NCI-H226 (cell line): ENCODE data around the gene IPO8.
"Not testable (repeated sequence)": the region's sequence is repeated elsewhere in the genome, so short reads cannot be mapped to it uniquely, and the experiment has no call there.

ENCODE experiments used
- DNase-seq: peaks from one replicate; pipeline ENCODE4 v3.0.0-alpha.2; 2015

The IPO8 gene

DNA sequence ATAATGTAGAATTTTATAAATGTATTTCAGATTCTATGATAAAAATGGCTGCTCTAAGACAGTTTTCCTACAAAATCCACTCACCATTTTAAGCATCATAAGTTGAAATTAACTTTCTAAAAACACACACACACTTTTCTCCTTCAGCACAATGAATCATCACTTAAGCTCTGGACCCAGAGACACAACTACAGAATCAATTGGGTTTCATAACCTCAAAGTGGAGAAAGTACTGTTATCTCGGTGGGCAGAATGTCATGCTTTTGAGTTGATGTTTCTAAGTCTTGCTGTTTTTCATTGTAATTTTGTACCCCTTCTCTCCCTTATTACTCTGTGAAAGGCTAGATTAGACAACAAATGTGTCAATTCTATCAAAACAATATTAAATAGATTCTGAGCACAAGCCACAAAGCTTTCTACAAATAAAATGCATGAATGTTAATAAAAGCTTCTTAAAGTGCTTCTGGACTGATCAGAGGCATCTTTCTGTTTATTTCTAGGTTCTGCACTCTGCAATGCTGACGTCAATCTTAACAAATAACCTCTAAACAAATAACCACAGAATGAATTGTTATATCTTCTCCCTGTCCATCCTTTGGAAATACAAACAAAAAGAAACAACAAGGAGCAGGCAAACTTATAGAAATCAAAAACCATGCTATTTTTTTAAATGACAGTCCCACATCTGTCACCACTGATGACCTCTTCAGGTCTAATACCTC lies 8.2 kb downstream of the IPO8 start:
- no peak for DNase-seq

DNA sequence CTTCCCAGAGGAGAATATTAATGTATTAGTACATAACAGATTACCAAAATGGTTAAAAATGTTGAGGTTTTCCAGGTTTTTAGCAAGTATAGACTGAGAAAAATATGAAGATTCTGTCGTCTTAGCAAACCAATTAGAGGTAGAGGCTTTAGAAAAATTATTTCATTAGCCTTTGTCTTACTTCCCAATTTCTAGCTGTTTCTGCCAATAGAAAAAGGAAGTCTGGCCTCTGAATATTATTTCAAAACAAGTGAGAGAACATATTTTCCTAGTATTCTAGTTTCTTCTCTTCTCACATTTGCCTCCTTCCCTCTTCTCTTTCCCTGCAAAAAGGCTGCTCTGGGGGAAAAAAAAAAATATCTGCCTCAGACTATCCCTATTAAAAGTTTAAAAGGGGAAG lies 16.4 kb downstream of the IPO8 start:
- DNase-seq = no peak

DNA sequence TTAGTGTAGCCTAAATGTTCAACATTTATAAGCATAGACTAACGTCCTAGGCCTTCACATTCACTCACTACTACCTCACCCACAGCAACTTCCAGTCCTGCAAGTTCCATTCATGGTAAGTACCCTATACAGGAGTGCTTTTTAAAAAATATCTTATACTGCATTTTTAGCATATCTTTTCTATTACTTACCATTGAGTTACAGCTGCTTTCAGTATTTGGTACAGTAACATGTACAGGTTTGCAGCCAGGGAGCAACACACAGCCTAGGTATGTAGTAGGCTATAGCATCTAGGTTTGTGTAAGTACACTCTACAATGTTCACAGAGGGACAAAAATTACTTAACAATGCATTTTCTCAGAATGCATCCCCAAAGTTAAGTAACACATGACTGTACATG lies 17.4 kb downstream of the IPO8 start:
- DNase-seq = no peak

DNA sequence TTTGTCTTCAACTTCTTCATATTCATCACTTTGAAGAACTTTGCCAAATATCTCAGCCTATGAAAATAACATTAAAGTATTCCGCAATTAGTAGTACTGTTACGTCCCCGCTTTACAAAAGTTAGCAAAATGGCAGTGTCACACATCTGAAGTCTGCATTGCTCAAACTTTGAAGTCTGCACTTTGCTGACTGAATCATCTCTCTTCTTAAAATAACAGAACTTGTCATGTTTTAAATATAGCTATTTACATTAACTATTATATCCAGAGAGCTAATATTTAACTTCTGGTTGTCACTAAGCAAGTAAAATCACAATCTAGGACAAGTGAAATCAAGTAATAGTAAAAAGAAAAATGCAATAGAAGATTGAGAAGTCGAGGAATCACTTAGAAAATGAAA lies 34.5 kb downstream of the IPO8 start:
- no peak for DNase-seq

DNA sequence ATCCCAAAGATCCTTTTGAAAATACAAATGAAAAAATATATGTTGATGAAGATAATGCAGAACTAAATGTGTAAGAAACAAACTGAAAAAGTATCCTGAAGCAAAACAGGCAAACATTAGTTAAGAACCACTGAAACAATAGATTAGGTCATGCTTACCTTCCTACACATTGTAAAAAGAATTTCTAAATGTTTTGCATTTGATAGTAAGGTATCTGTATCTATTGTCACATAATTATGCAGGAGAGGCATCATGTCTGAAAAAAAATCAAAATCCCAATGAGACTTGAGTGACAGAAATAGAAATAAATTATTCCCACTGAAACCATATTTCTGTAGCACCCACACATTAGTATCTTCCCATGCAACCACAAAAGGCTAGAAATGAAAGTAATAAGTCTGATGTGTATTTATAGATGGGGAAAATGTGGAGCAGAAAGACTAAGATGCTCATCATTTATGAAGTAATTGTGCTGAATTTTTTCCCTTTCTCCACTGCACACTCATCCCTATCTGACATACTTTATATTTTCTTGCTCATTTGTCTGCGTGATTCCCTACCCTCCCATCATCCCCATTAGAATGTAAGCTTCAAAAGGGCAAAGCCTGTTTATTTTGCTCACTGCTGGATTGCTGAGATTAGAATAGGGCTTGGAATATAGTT lies 43.5 kb downstream of the IPO8 start:
- no peak for DNase-seq

DNA sequence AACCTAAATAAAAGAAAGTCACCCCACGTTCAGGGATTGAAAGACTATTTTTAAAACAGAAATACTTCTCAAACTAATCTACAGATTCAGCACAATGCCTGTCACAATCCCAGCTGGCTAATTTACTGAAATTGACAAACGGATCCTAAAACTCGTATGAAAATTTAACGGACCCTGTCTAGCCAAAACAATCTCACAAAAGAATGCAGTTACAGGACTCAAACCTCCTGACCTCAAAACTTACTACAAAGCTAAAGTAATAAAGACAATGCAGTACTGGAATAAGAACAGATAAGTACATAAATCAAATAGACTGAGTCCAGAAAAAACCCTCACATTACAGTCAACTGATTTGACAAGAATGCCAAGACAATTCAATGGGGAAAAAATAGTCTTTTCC lies 48.8 kb downstream of the IPO8 start:
- no peak for DNase-seq

DNA sequence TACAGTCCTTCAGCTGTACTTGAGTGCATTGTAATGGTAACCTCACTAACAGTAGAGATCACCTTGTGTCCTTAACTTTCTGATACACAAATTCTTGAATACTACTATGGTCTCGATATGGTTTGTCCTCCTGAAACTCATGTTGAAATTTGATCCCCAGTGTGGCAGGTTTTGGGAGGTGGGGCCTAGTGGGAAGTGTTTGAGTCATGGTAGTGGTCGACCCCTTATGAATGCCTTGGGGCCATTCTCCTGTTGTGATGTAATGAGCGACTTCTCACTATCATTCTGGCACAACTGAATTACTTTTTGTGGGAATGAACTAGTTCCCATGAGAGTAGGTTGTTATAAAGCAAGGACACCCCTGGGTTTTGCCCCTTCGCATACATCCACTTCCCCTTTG lies 52.3 kb downstream of the IPO8 start:
- DNase-seq = peak; percentile 9

DNA sequence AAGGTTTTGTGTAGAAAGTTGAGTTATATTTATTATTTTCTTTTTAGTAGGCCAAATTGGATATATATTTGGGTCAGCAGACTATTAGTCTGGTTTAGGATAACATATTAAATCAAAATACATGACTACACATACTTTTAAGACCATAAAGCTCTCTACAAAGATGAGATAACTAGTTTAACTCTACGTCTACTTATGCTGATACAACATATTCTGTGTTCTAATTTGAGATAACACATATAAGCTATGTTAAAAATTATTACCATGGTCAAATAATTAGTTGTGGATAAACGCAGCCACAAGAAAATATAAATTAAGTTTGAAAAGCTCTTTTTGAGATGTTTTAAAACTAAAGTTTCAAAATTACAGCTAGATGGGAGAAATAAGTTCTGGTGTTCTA lies 55.3 kb downstream of the IPO8 start:
- no peak for DNase-seq

DNA sequence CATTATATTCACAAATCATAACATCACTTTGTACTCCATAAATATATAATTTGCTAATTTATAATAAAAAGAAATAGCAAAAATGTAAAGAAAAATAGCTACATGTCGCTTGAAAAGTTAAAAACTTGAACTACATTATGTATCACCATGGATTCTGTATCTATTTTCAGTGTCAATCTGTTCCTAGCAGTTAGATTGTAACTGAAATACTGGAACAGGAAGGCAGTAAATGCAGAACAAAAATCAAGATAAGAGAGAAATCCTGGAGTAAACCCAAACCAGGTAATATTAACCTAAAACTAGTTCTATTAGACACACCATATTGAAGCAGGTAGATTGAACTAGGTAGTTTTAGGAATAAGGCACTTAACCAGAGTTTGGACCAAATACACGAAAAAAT lies 60.3 kb downstream of the IPO8 start:
- DNase-seq = no peak

DNA sequence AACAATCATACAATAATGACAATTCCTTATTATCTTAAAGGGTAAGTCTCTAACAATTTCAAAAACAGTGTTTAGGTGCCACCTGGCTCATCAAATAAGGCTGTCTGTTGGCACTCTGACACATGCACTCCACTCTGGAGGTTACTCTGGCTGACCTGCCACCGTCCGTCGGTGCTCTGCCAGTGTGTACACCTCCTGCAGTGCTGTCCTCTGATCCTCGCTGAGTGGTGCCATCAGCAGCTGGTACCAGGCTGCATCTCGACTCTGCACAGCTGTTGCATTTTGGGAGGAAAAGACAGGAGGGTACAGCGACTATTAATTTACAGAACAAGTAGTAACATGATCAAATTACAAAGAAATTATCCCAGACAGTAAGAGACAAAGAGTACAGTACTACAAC lies 63.9 kb downstream of the IPO8 start:
- DNase-seq = no peak

DNA sequence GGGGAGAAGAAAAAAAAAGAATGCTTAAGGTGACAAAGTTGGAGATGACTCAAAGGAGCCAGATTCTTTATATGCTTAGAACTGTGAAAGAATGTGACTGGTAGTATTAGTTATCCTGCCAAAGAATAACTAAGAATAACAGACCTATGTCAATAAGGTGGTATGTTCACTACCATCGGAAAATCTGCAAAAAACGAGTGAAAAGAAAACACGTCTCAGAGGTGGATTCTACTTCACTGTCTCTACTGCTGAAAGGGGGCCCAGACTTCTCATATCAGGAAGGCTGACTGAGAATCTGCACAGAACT lies 64.7 kb downstream of the IPO8 start:
- no peak for DNase-seq

DNA sequence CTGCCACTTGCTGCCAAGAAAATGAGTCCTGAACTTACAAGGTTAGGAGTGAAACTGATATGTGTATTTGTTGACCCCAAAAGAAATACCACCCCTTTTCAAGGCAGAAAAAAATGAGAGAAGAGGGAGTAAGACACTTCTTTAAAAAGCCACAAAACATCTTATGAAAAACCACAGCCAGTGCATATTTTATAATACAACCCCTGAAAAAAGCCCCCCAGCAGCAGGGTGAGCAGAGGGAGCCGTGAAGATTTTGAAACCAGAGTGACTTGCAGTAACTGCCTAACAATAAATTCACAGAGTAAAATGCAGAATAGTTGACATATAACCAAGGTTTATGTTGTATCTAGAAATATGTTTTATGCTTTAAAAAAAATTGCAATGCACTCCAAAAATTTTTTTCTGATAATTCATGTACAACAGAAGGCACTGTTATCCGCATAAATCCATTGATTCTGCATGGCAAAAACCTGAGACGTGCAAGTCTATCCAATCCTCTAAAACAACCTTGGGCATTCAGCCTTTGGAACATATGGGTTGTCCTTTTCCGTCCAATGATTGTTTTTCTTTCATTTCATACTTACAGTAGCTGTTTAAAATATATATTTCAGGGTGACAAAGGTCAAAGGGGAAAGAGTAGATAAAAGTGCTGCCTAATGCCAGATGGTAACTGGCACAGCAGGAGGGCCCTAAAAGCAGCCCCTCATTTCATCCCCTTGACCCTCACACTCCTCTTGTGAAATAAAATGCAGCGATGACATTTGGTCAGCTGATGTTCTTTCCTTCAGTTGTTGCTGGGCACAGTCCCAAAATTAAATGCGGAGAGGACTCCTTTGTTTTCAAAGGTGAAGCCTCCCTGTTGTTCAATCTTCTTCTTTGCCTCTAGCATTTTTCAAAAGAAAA lies 65.3 kb downstream of the IPO8 start:
- no peak for DNase-seq

DNA sequence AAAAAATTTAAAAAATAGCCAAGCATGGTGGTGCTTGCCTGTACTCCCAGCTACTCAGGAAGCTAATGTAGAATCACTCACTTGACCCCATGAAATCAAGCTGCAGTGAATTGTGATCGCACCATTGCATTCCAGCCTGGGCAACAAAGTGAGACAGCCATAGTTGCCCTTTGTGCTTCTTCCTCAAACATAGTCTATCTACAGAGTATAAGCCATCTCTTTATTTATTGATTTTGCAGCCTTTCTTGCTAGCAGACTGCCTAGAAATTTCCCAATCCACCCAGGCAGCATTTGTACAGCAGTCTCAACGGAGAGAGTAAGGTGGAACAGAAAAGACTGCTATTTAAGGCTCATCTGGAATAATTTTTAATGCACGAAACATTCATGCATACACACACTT lies 68.8 kb downstream of the IPO8 start:
- DNase-seq = no peak

DNA sequence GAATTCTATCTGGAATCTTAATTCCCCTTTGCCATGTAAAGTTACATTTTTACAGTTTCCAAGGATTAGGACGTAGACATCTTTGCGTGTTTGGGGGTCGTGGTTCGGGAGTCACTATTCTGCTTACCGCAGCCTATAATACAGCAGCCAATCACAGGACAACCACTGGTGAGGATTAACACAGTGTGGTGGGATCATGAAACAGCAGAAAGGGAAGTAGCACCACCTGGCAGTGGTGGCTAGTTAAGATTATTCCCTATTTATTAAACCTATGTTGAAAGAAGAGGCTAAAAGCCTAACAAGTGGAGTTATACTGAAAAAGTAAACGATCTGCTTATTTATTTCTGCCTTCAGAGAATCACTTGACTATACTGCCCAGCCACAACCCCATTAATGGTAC lies 71.7 kb downstream of the IPO8 start:
- no peak for DNase-seq

DNA sequence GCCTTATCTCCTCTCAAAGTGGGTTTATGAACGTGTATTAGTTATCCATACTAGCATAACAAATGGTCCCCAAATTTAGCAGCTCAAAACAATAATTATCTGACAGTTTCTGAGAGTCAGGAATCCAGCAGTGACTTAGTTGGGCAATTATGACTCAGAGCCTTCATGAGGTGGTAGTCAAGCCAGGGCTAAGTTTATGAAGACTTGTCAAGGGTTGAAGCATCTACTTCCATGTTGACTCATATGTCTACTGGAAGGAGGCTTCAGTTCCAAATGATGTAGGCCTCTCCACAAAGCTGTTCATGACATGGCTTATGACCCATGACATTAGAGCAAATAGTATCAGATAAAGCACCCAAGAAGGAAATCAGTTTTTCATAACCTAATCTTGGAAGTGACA lies 73.2 kb downstream of the IPO8 start:
- peak; percentile 54 for DNase-seq

DNA sequence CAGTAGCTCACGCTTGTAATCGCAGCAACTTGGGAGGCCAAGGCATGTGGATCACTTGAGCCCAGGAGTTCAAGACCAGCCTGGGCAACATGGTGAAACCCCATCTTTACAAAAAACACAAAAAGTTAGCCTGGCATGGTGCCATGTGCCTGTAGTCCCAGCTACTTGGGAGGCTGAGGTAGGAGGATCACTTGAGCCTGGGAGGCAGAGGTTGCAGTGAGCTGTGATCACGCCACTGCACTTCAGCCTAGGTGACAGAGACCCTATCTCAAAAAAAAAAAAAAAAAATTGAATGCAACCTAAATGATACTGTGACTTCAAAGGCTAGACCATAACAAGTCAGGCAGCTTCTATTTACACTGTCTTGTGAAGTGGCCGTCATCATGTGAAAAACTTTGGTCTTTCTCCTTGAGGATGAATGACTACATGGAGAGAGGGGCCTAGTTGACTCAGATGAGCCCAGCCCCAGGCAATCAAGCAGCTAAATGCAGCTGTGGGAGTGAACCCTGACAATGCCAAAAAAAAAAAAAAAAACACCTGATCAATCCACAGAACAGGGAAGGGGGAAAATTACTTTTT lies 73.9 kb downstream of the IPO8 start:
- DNase-seq = not testable (repeated sequence)

DNA sequence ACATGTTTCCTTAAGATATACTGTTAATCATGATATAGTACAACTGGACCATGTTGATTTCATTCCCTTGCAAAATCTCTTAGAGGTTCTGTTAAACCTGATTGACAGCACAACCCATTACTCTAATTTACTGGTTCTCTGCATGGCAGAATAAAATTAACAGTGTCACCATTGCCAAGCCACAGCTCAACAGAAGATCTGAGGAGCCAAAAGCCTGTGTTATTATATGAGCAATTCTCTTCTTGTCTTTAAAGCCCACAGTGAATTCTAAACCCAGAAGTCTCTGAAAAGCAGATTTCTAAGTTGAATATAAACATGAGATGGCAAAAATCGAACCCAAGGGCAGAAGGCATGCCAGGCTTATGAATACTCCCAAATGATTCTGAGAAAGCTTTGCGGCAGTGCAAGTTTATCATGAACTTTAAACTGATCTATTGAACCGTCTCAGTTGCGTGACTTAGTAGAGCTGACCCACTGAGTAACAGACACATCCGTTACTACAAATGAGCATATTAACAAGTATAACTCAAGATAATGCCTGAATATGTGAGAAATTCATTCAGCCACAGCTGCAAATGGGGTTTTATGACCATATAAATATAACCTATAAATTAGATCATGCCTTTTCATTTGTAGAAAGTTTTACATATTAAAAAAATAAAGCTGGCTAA lies 78.2 kb downstream of the IPO8 start:
- no peak for DNase-seq

DNA sequence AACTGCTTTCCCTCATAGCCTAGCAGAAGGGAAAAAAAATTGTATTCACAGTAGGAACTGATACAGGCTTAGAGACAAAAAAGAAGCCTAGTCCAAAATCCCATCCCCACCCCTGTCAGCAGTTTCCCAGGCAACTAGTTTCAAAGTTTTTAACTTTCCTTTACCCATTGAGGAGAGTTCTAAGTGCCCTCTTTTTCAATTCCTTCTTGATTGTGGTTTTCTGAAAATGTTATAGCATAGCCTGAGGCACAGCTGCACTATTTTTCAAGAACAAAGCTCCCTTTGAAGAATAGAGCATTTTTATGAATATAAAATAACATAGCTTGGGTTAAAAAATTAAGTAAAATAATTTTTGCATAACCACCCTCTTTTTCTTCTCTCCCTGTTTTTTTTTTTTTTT lies 81.6 kb downstream of the IPO8 start:
- DNase-seq = no peak

DNA sequence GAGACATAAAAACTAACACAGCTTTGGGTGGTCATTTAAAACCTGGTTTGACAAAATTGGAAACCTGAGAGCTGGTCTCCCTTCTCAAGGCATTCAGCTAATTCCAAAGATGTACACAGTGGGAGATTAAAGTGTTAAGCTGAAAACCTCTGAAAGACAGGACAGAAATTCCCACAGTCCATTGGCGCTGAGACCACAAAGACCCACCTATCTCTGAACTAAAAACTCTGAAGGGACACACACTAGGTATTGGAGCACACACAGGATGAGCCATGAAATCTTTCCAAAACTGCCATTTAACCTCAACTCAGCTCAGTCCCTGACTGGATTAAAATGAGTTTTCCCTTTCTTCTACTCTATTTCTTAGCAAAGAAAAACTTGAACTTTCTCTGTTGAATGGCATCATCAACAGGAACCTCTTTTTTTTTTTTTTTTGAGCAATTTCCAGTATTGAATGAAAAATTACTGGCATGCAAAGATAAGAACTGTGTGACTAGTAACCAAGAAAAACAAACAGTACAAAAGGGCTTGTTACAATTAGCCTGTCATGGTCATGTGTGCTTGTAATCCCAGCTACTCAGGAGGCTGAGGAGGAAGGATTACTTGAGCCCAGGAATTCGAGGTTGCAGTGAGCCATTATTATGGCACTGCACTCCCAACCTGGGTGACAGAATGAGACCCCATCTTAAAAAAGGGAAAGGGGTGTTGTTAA lies 82.4 kb downstream of the IPO8 start:
- peak; percentile 34 for DNase-seq

DNA sequence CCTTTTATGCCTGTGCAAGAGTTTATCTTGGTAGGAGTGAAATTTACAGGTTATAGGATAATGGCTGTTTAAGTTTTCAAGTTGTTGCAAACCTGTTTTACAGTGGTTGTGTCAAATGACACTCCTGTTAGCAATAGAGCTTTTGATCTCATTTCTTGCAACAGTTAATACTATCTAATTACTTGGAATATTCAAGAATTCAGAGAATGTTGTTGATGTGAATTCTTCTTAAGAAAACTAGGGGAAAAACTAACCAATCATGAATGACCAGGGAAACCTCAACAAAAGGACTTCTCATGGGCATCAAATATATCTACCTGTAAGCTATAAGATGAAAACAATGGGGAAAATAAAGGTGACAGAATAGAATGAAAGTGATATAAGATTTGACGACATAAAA lies 85.0 kb downstream of the IPO8 start:
- DNase-seq = no peak

DNA sequence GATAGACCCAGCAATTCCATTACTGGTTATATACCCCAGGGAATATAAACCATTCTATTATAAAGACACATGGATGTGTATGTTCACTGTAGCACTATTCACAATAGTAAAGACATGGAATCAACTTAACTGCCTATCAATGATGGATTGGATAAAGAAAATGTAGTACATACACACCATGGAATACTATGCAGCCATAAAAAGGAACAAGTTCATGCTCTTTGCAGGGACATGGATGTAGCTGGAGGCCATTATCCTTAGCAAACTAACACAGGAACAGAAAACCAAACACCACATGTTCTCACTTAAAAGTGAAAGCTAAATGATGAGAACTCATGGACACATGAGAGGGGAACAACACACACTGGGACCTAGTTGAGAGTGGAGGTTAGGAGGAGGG lies 85.8 kb downstream of the IPO8 start:
- DNase-seq = not testable (repeated sequence)

DNA sequence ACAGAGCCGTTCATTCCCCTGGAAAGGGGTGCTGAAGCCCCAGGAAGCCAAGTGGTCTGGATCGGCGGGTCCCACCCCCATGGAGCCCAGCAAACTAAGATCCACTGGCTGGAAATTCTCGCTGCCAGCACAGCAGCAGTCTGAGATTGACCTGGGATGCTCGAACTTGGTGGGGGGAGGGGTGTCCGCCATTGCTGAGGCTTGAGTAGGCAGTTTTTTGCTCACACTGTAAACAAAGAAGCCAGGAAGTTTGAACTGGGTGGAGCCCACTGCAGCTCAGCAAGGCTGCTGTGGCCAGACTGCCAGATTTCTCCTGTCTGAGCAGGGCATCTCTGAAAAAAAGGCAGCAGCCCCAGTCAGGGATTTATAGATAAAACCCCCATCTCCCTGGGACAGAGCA lies 91.4 kb downstream of the IPO8 start:
- DNase-seq = not testable (repeated sequence)

DNA sequence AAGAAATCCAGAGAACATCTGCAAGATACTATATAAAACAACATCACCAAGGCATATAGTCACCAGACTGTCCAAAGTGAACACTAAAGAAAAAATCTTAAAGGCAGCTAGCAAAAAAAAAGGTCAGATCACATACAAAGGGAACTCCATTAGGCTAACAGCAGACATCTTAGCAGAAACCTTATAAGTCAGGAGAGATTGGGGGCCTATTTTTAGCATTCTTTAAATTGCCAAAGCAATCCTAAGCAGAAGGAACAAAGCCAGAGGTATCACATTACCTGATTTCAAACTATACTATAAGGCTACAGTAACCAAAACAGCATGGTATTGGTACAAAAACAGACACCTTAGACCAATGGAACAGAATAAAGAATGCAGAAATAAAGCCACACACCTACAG lies 92.5 kb downstream of the IPO8 start:
- DNase-seq = no peak
